Uterus (tissue), 2 donors: ENCODE data around the gene C17orf113.

Experiments used
- CTCF ChIP-seq, 4 experiments: fragments of 200-600 bp in 2 of 4; fragments of 450-650 bp in 2 of 4; sonication (generic) in 2 of 4; IDR thresholded peaks; one replicate each; pipeline ENCODE4 v1.5.1; 2016 to 2019; ENCODE audit warnings: antibody characterized with exemption in 4 of 4, mild to moderate bottlenecking in 2 of 4, moderate library complexity in 1 of 4
- POLR2A ChIP-seq, 2 donors: fragments of 450-650 bp; IDR thresholded peaks; one replicate each; pipeline ENCODE4 v1.6.1; 2016; ENCODE audit warnings: antibody characterized with exemption in 2 of 2, mild to moderate bottlenecking in 1 of 2, moderate library complexity in 1 of 2

- TF ChIP-seq CTCF (IDR thresholded peaks at IDR 0.05) (no peak), POLR2A (IDR thresholded peaks at IDR 0.05) (no peak)
Measured at GRCh38 chr17:42090964-42091790, 40.8 kb upstream of the C17orf113 start.
